ENCODE measurements around the gene MED13L.

The MED13L gene

GRCh38 chr12:115973066-115973465, 304.4 kb downstream of the MED13L start:
- DNase-seq (ENCODE audit: low spot score) = no peak

- no peak for DNase-seq (ENCODE audit: low spot score)
These were observed 305.3 kb downstream of the MED13L start for GRCh38 chr12:115972241-115972640.

GRCh38 chr12:115968211-115968610, 309.3 kb downstream of the MED13L start:
- DNase-seq (ENCODE audit: low spot score) = no peak

GRCh38 chr12:115966376-115966775, 311.1 kb downstream of the MED13L start:
- DNase-seq (ENCODE audit: low spot score) = no peak

- no peak for DNase-seq (ENCODE audit: low spot score)
These were observed 312.9 kb downstream of the MED13L start for GRCh38 chr12:115964626-115965025.

- no peak for DNase-seq (ENCODE audit: low spot score)
These were observed 313.3 kb downstream of the MED13L start for GRCh38 chr12:115964214-115964613.

GRCh38 chr12:115962216-115962615, 315.3 kb downstream of the MED13L start:
- no peak for DNase-seq (ENCODE audit: low spot score)

GRCh38 chr12:115960868-115961802, 316.4 kb downstream of the MED13L start:
- DNase-seq (ENCODE audit: low spot score) = no peak

- DNase-seq (ENCODE audit: low spot score) = no peak
These were observed 319.7 kb downstream of the MED13L start for GRCh38 chr12:115957686-115958290.

GRCh38 chr12:115956659-115957058, 320.8 kb downstream of the MED13L start:
- no peak for DNase-seq (ENCODE audit: low spot score)

- no peak for DNase-seq (ENCODE audit: low spot score)
These were observed 321.3 kb downstream of the MED13L start for GRCh38 chr12:115956236-115956635.

GRCh38 chr12:115953450-115953849, 324.0 kb downstream of the MED13L start:
- DNase-seq (ENCODE audit: low spot score) = no peak

- DNase-seq (ENCODE audit: low spot score) = no peak
These were observed 324.5 kb downstream of the MED13L start for GRCh38 chr12:115953031-115953430.

GRCh38 chr12:115950959-115951358, 326.5 kb downstream of the MED13L start:
- no peak for DNase-seq (ENCODE audit: low spot score)

- no peak for DNase-seq (ENCODE audit: low spot score)
These were observed 327.8 kb downstream of the MED13L start for GRCh38 chr12:115949675-115950074.

GRCh38 chr12:115947696-115948062, 329.8 kb downstream of the MED13L start:
- DNase-seq (ENCODE audit: low spot score) = no peak

- no peak for DNase-seq (ENCODE audit: low spot score)
These were observed 330.4 kb downstream of the MED13L start for GRCh38 chr12:115946867-115947695.

- DNase-seq (ENCODE audit: low spot score) = no peak
These were observed 331.4 kb downstream of the MED13L start for GRCh38 chr12:115946092-115946491.

- DNase-seq (ENCODE audit: low spot score) = no peak
These were observed 332.0 kb downstream of the MED13L start for GRCh38 chr12:115945491-115945885.

- no peak for DNase-seq (ENCODE audit: low spot score)
These were observed 332.5 kb downstream of the MED13L start for GRCh38 chr12:115944837-115945490.

- no peak for DNase-seq (ENCODE audit: low spot score)
These were observed 333.1 kb downstream of the MED13L start for GRCh38 chr12:115944392-115944742.

Measured in left forelimb (tissue), 1 donor.